Adrenal gland (tissue), 5 donors: Measurements from ENCODE around the gene BCL3.
"Not testable (repeated sequence)": the region's sequence is repeated elsewhere in the genome, so short reads cannot be mapped to it uniquely, and the experiment has no call there.

Experiments used
- CTCF ChIP-seq, 6 experiments: fragments of 450-650 bp in 4 of 6; fragments of 200-600 bp in 2 of 6; sonication (generic) in 1 of 6; IDR thresholded peaks; 1 replicate in 5 of 6; 2 replicates in 1 of 6; pipeline versions ENCODE4 v1.5.1 to v1.8.0; 2016 to 2021; ENCODE audit warnings: antibody characterized with exemption in 6 of 6, mild to moderate bottlenecking in 2 of 6, moderate library complexity in 1 of 6
- POLR2A ChIP-seq, 2 donors: fragments of 450-650 bp; IDR thresholded peaks; one replicate each; pipeline ENCODE4 v1.6.1; 2017; ENCODE audit warnings: antibody characterized with exemption in 2 of 2, mild to moderate bottlenecking in 2 of 2, moderate library complexity in 1 of 2
- donor health status: DM: no; HTN: no; CAD: no.

DNA sequence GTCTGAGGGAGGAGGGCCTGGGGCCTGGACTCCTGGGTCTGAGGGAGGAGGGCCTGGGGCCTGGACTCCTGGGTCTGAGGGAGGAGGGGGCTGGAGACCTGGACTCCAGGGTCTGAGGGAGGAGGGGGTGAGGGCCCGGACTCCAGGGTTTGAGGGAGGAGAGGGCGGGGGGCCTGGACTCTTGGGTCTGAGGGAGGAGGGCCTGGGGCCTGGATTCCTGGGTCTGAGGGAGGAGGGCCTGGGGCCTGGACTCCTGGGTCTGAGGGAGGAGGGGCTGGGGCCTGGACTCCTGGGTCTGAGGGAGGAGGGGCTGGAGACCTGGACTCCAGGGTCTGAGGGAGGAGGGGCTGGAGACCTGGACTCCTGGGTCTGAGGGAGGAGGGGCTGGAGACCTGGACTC, 33.2 kb downstream of the BCL3 start:
- TF ChIP-seq CTCF, POLR2A (IDR thresholded peaks at IDR 0.05): not testable (repeated sequence)
